Measurements from ENCODE around the gene SLC17A9. TPM values are rescaled to one million over a fixed set of nuclear protein-coding genes. Genes with fewer than 3 reads are reported as not detected.

SLC17A9 gene
- total RNA-seq, 1 experiment from 2014 or later: not detected

DNA sequence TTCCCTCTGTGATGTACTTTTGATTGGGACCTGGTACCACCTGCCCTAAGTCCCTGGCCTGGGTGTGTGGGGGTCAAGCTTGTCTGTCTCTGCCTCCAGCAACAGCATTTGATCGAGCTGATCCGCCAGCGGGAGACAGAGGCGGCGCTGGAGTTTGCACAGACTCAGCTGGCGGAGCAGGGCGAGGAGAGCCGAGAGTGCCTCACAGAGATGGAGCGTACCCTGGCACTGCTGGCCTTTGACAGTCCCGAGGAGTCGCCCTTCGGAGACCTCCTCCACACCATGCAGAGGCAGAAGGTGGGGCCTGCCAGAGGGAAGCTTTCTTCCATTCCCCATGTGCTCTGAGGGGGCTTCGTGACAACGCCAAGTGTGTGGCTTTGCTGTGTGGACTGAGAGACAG is 9.1 kb upstream of the SLC17A9 start:
- peaks cover 55% of the 10 kb centered on the region for H3K36me3 ChIP-seq (ENCODE audit: low read depth, low read length)
- no peaks in the 10 kb centered on the region for H3F3A ChIP-seq (ENCODE audit: low read length, unreplicated experiment)
- no peaks in the 10 kb centered on the region for H3K9me3 ChIP-seq (ENCODE audit: low read length)
- peaks cover 46% of the 10 kb centered on the region for H3K79me2 ChIP-seq (ENCODE audit: low read length)
- H3K4me1 ChIP-seq (ENCODE audit: insufficient read depth, low read length): peaks cover 17% of the 10 kb centered on the region
- peaks cover 21% of the 10 kb centered on the region for H4K20me1 ChIP-seq (ENCODE audit: low read length)
- H3K4me2 ChIP-seq (ENCODE audit: low read length): no peak overlapping the region
- H3K27ac ChIP-seq (ENCODE audit: low read length): no peak overlapping the region
- no peak overlapping the region for H3K4me3 ChIP-seq (ENCODE audit: low read length)
- BruUV-seq (replicated peaks): no TSS peak
- ATAC-seq (no peak), DNase-seq (no peak)
- no peak for TF ChIP-seq EZH2phosphoT487 (IDR thresholded peaks at IDR 0.05; ENCODE audit: borderline replicate concordance, low read length)
- no peak overlapping the region for H3K9ac ChIP-seq (ENCODE audit: low read length)
- POLR2A ChIA-PET (ENCODE audit: unreplicated experiment): no interaction called here
- H3K27me3 ChIP-seq (ENCODE audit: low read length): no peaks in the 10 kb centered on the region
- H2AFZ ChIP-seq (ENCODE audit: low read length): no peak overlapping the region
- CTCF ChIA-PET: no interaction called here
- intact Hi-C loops (cut with micrococcal nuclease): no loop called here
- H3K9me2 ChIP-seq (replicated peaks; ENCODE audit: low read length): no peaks in the 10 kb centered on the region

DNA sequence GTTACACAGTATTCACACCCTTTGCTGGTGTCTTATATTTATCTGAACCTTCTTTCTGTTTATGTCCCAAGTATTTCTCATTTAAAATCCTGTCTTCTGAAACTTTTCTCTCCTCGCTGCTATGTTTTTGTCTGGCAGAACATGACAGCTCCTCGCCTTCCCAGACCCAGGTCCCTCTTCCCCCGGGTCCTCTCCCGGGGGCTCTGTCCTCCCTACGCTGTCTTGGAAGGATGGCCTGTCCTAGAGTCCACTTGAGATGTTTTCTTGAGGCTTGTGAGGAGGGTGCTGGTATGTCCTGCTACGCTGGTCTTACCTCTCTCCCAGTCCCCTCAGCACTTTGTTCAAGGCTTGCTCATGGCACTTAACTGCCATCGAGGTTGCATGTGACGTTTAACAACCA is 8.3 kb upstream of the SLC17A9 start:
- H3F3A ChIP-seq (ENCODE audit: low read length, unreplicated experiment): no peaks in the 10 kb centered on the region
- H3K4me1 ChIP-seq (ENCODE audit: insufficient read depth, low read length): peaks cover 15% of the 10 kb centered on the region
- CTCF ChIA-PET: no interaction called here
- peaks cover 38% of the 10 kb centered on the region for H3K79me2 ChIP-seq (ENCODE audit: low read length)
- no peaks in the 10 kb centered on the region for H3K9me2 ChIP-seq (replicated peaks; ENCODE audit: low read length)
- ATAC-seq: no peak
- H3K9ac ChIP-seq (ENCODE audit: low read length): no peak overlapping the region
- POLR2A ChIA-PET (ENCODE audit: unreplicated experiment): no interaction called here
- no peak overlapping the region for H3K4me2 ChIP-seq (ENCODE audit: low read length)
- BruUV-seq (replicated peaks): no TSS peak
- TF ChIP-seq EZH2 (IDR thresholded peaks at IDR 0.05; ENCODE audit: low read length, unreplicated experiment): no peak
- TF ChIP-seq, protein P1, sequence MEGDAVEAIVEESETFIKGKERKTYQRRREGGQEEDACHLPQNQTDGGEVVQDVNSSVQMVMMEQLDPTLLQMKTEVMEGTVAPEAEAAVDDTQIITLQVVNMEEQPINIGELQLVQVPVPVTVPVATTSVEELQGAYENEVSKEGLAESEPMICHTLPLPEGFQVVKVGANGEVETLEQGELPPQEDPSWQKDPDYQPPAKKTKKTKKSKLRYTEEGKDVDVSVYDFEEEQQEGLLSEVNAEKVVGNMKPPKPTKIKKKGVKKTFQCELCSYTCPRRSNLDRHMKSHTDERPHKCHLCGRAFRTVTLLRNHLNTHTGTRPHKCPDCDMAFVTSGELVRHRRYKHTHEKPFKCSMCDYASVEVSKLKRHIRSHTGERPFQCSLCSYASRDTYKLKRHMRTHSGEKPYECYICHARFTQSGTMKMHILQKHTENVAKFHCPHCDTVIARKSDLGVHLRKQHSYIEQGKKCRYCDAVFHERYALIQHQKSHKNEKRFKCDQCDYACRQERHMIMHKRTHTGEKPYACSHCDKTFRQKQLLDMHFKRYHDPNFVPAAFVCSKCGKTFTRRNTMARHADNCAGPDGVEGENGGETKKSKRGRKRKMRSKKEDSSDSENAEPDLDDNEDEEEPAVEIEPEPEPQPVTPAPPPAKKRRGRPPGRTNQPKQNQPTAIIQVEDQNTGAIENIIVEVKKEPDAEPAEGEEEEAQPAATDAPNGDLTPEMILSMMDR (conservative IDR thresholded peaks at IDR 0.05; ENCODE audit: low read depth, low read length): no peak
- no peak for TF ChIP-seq EZH2phosphoT487 (IDR thresholded peaks at IDR 0.05; ENCODE audit: borderline replicate concordance, low read length)
- H3K27me3 ChIP-seq (ENCODE audit: low read length): no peaks in the 10 kb centered on the region
- no peak overlapping the region for H3K4me3 ChIP-seq (ENCODE audit: low read length)
- H3K36me3 ChIP-seq (ENCODE audit: low read depth, low read length): peaks cover 63% of the 10 kb centered on the region
- peaks cover 14% of the 10 kb centered on the region for H4K20me1 ChIP-seq (ENCODE audit: low read length)
- no peak for DNase-seq
- H3K27ac ChIP-seq (ENCODE audit: low read length): no peak overlapping the region
- no peak overlapping the region for H2AFZ ChIP-seq (ENCODE audit: low read length)
- intact Hi-C loops (cut with micrococcal nuclease): no loop called here
- no peaks in the 10 kb centered on the region for H3K9me3 ChIP-seq (ENCODE audit: low read length)

DNA sequence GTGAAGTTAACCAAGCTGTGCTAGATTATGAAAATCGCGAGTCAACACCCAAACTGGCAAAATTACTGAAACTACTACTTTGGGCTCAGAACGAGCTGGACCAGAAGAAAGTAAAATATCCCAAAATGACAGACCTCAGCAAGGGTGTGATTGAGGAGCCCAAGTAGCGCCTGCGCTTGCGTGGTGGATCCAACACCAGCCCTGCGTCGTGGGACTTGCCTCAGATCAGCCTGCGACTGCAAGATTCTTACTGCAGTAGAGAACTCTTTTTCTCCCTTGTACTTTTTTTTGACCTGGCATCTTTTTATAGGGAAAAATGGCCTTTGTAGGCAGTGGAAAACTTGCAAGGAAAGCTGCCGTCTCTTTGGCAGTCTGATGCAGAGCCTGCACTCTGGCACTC is 7.8 kb upstream of the SLC17A9 start:
- Histone ChIP-seq H3K9me3 (ENCODE audit: low read length) (no peaks in the 10 kb centered on the region), H3F3A (ENCODE audit: low read length, unreplicated experiment) (no peaks in the 10 kb centered on the region), H3K4me2 (ENCODE audit: low read length) (no peak overlapping the region), H3K4me3 (ENCODE audit: low read length) (no peak overlapping the region), H2AFZ (ENCODE audit: low read length) (no peak overlapping the region), H3K36me3 (ENCODE audit: low read depth, low read length) (peaks cover 63% of the 10 kb centered on the region), H3K9me2 (replicated peaks; ENCODE audit: low read length) (no peaks in the 10 kb centered on the region), H4K20me1 (ENCODE audit: low read length) (peaks cover 8% of the 10 kb centered on the region), H3K79me2 (ENCODE audit: low read length) (peaks cover 32% of the 10 kb centered on the region), H3K9ac (ENCODE audit: low read length) (no peak overlapping the region), H3K27me3 (ENCODE audit: low read length) (no peaks in the 10 kb centered on the region), H3K27ac (ENCODE audit: low read length) (no peak overlapping the region), H3K4me1 (ENCODE audit: insufficient read depth, low read length) (peaks cover 9% of the 10 kb centered on the region)
- POLR2A ChIA-PET (ENCODE audit: unreplicated experiment): no interaction called here
- CTCF ChIA-PET: no interaction called here
- intact Hi-C loops (cut with micrococcal nuclease): no loop called here
- no peak for ATAC-seq
- no peak for DNase-seq
- BruUV-seq (replicated peaks): no TSS peak
- TF ChIP-seq, protein P1 (conservative IDR thresholded peaks at IDR 0.05; ENCODE audit: low read depth, low read length): no peak
- TF ChIP-seq EZH2phosphoT487 (IDR thresholded peaks at IDR 0.05; ENCODE audit: borderline replicate concordance, low read length): no peak
- TF ChIP-seq EZH2 (IDR thresholded peaks at IDR 0.05; ENCODE audit: low read length, unreplicated experiment): no peak
